Measurements from ENCODE around the gene PTPA. TPM values are rescaled to one million over a fixed set of nuclear protein-coding genes. Genes with fewer than 3 reads are reported as not detected.

The PTPA gene
- total and polyA plus RNA-seq, 2 of the 4 experiments (the other 2 are of a cell fraction): 124 to 149 TPM

GRCh38 chr9:129177443-129177790 is 66.2 kb downstream of the PTPA start:
- Histone ChIP-seq H3K9me3 (ENCODE audit: control insufficient read depth, insufficient read depth, low read length) (no peaks in the 10 kb centered on the region), H3K23ac (ENCODE audit: low read depth, low read length) (no peak overlapping the region), H3K14ac (replicated peaks; ENCODE audit: low read depth, low read length) (no peak overlapping the region; the same call in 1 of the 2 replicates), H3K4me1 (ENCODE audit: control insufficient read depth, insufficient read depth, low read length) (peaks cover 13% of the 10 kb centered on the region), H3K9ac (ENCODE audit: low read depth, low read length) (peak overlapping the region; percentile 79; the same call in 1 of the 2 replicates), H2AK5ac (ENCODE audit: low read depth, low read length) (no peak overlapping the region), H4K8ac (ENCODE audit: low read depth in 2 of 2, low read length in 2 of 2) (no peak overlapping the region), H4K20me1 (ENCODE audit: insufficient read depth, low read length) (peaks cover 16% of the 10 kb centered on the region), H2BK15ac (ENCODE audit: low read depth, low read length) (no peak overlapping the region), H3K36me3 (ENCODE audit: control insufficient read depth, insufficient read depth, low read length) (peaks cover 4% of the 10 kb centered on the region; the same call in 1 of the 2 replicates), H4K91ac (ENCODE audit: insufficient read depth, low read depth, low read length) (no peak overlapping the region), H3K27me3 (ENCODE audit: control insufficient read depth, insufficient read depth, low read length) (no peaks in the 10 kb centered on the region), H3K4me3 (ENCODE audit: insufficient read depth, low read depth, low read length) (peak overlapping the region; percentile 89), H2BK5ac (ENCODE audit: low read depth, low read length, poor library complexity, severe bottlenecking) (peak overlapping the region; percentile 72), H3K4ac (ENCODE audit: low read depth, low read length) (no peak overlapping the region; the same call in 1 of the 2 replicates), H2BK120ac (ENCODE audit: low read depth, low read length) (no peak overlapping the region), H3K18ac (ENCODE audit: low read depth, low read length) (no peak overlapping the region), H3K4me2 (ENCODE audit: low read depth, low read length) (no peak overlapping the region), H2BK20ac (ENCODE audit: low read depth, low read length) (no peak overlapping the region), H3K79me1 (ENCODE audit: low read depth in 1 of 2, low read length in 2 of 2) (peaks cover 0 to 12% of the 10 kb centered on the region in 2 experiments; a peak in 2 of 4 replicates), H4K5ac (ENCODE audit: low read depth, low read length) (no peak overlapping the region), H3K9me1 (ENCODE audit: insufficient read depth, low read length) (no peaks in the 10 kb centered on the region), H3K56ac (ENCODE audit: extremely low read depth, insufficient read depth, low read length) (no peak overlapping the region), H2AFZ (replicated peaks; ENCODE audit: low read length, poor library complexity) (peak overlapping the region; percentile 78), H3K27ac (ENCODE audit: insufficient read depth, low read length) (peak overlapping the region; percentile 72; the same call in 1 of the 2 replicates), H2AK9ac (replicated peaks; ENCODE audit: low read depth, low read length, poor library complexity) (peak overlapping the region; percentile 82)
- no TSS peak for BruUV-seq (replicated peaks)
- 0% methylated on average over 24 of the region's 56 CpGs; no CpG with 5 or more reads in 1 of the 2 experiments for WGBS, 2 experiments (ENCODE audit: extremely low coverage in 2 of 2, insufficient read length in 1 of 2)
- intact Hi-C loops (cut with micrococcal nuclease) (loop anchor here (2.0 to 5.0 kb wide), 2 partner anchors 140 to 157 kb away; no protein-coding TSS in a partner anchor), in situ Hi-C loops (cut with MboI; ENCODE audit: low sequenced_read_pairs) (no loop called here), dilution Hi-C loops (cut with HindIII; ENCODE audit: low sequenced_read_pairs, unreplicated experiment) (no loop called here)
- CTCF ChIA-PET: no interaction called here
- ATAC-seq (ENCODE audit: low read depth) (no peak), DNase-seq (no peak)
- TF ChIP-seq POLR2A (IDR thresholded peaks at IDR 0.05; ENCODE audit: low read depth, low read length): no peak
- POLR2A ChIA-PET (ENCODE audit: unreplicated experiment): interaction anchor here (1.3 to 2.0 kb wide), 3 partner anchors 305 to 397 kb away, joined by 3 to 14 read pairs (median 4); no protein-coding TSS in a partner anchor

Measured in IMR-90 (cell line).